AG09319 (cell line): ENCODE results near the gene TIAM2.
"Not testable (repeated sequence)": the region's sequence is repeated elsewhere in the genome, so short reads cannot be mapped to it uniquely, and the experiment has no call there.

Experiments used
- DNase-seq: peaks from one replicate; pipeline ENCODE4 v3.0.0-alpha.2; 2010; ENCODE audit warnings: low read depth; ENCODE audit errors: extremely low read depth
- TF ChIP-seq, protein P1 (sequence below): IDR thresholded peaks from 2 replicates; pipeline ENCODE4 v1.5.1; 2011; ENCODE audit warnings: low read depth, mild to moderate bottlenecking, inconsistent platforms, low read length, moderate library complexity

TIAM2 gene

DNA sequence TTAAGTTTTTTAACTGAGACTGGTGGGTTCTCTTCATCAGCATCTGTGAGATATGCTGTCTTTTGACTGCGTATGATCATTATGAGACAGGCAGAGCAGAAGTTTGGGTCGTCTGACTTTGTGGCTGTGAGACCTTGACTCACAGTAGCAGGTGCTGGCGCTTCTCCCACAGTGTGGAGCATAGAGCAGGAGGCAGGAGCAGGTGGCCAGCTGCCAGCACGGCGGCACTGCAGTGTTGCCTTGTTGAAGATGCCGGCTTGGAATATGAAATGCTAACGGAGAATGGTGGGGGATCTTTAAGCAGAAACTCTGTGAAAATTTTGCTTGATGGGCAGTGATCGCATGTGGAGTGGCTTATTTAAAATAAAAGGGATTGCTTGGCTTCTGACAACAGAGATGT lies 105.0 kb downstream of the TIAM2 start:
- TF ChIP-seq, protein P1, sequence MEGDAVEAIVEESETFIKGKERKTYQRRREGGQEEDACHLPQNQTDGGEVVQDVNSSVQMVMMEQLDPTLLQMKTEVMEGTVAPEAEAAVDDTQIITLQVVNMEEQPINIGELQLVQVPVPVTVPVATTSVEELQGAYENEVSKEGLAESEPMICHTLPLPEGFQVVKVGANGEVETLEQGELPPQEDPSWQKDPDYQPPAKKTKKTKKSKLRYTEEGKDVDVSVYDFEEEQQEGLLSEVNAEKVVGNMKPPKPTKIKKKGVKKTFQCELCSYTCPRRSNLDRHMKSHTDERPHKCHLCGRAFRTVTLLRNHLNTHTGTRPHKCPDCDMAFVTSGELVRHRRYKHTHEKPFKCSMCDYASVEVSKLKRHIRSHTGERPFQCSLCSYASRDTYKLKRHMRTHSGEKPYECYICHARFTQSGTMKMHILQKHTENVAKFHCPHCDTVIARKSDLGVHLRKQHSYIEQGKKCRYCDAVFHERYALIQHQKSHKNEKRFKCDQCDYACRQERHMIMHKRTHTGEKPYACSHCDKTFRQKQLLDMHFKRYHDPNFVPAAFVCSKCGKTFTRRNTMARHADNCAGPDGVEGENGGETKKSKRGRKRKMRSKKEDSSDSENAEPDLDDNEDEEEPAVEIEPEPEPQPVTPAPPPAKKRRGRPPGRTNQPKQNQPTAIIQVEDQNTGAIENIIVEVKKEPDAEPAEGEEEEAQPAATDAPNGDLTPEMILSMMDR = no peak
- DNase-seq = no peak

DNA sequence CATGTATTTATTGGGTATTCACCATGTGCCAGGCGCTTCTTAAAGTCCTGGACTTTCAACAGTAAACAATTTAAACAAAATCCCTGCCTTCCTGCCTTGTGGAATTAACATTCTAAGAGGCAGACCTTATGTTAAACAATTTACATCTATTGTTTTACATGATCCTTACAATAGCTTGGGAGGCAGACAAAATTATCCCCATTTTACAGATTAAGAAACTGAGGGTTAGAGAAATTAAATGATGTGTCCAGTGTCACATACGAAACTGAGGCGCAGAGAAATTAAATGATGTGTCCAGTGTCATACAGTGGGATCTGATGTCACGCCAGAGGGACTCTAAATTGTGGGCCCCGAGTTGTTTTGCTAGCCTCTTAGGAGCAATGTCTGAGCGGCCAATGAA lies 105.5 kb downstream of the TIAM2 start:
- DNase-seq = no peak
- TF ChIP-seq, protein P1 = no peak

DNA sequence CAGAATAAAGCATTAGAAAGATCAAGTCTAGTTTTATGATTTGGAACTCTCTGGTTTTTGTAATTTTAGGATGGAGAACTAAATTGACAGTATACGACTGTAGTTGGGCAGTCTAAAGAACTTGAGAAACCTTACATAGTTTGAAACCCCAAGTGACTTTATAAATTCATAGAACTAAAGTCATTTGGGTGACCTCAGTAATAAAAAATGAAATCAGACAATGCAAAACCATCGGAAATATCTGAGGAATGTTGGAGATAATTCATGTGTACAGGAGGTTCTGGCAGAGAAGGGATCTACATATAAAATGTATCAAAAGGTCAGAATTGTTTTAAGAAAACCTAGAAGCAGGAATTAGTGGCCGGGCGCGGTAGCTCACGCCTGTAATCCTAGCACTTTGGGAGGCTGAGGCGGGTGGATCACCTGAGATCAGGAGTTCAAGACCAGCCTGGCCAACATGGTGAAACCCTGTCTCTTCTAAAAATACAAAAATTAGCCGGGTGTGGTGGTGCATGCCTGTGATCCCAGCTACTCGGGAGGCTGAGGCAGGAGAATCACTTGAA lies 108.0 kb downstream of the TIAM2 start:
- not testable (repeated sequence) for DNase-seq

DNA sequence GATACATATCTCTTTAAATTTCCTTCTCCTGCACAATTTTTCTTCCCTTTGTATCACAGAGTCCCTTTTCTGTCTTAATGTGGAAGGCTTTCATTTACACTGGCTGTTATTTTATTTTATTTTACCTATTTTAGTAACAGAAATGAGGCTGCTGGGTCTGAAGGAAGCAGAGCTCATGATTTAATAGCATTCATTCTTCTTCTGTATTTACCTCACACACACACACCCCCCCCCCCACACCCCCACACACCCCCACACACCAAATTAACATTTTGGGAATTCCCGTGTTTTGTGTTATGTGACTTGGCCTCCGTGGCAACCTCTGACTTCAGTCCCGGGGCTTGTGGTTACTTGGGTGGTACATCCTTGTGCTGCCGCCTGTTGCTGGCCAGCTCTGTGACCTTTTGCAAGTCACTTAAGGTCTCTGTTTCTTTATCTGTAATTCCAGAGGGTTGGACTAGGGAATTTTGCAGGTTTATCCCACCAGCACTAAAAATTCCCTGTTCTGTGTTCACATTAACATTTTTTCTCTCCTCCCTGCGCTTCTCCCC lies 108.8 kb downstream of the TIAM2 start:
- TF ChIP-seq, protein P1 = no peak
- no peak for DNase-seq

GRCh38 chr6:155106456-155107115 lies 111.5 kb downstream of the TIAM2 start:
- DNase-seq = no peak
- TF ChIP-seq, protein P1 = no peak

DNA sequence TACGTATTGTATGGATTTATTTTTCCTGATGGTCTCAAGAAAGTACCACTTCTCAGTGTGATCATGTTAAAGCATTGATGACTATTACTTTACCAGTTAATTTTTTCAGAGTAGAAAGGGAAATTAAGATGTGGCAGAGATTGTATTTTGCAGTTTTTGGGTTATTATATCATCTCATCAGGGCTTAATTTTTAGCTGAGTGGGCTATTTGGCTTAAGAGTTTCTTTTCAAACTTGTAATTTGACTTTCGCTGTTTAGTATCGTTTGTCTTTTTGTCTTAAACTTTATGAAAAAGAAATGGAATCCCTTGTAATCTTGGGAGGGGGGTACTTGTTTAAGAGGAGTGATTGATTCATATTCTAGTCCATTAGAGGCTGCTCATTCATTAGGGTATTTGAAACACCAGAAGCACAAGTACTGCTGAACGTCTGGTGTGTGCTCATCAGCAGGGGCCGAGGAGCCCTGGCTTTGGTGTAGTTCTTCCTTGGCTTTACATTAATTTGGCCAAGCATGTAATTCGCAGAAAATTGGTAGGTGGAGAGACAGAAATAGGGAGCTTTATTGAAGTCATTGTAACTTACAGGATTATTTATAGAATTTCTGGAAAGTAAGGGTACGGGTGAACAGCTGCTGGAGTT lies 112.4 kb downstream of the TIAM2 start:
- DNase-seq = no peak
- TF ChIP-seq, protein P1 = no peak

DNA sequence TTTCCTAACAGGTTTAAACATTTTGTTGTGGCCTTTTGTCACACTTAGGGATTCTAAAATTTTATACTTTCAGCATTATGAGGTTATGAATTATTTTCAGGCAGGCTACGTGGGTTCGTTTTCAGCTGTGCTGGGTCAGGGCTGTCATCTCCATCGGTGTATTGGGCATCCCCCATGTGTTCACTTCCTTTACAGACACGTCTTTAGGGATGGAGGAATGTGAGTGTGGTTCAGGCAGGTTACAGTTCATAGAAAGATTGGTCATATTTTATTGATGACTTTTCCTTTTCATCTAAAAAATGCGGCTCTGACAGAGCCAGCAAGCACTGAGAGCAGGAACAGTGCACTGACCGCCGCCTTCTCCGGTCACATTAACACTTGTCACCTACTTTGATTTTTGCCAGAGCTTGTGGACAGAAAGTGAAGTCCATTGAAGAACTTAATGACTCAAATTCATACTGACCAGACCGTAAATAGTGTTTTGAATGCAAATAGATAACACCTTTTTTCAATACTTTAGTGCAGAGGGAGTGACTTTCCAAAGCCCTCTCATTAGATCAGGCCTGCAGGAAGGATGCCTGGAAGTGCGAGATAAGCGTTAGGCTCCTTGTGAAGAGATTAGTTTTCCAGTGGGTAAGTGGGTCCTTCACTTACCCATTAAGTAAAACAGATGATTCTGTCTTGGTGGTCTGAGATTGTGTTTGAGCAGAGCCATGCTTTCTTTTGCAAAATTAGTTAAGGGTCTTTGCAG lies 113.1 kb downstream of the TIAM2 start:
- no peak for DNase-seq
- TF ChIP-seq, protein P1 = no peak
